ENCODE measurements around the gene SIK3. TPM values are rescaled to one million over a fixed set of nuclear protein-coding genes. Genes with fewer than 3 reads are reported as not detected.
A peak's percentile ranks its signal among the peaks of the same experiment; 100 is the strongest.
"Not testable (repeated sequence)": the region's sequence is repeated elsewhere in the genome, so short reads cannot be mapped to it uniquely, and the experiment has no call there.

The SIK3 gene
- total RNA-seq, 2 experiments from 2014 or later, result 22.8 to 24.0 TPM

GRCh38 chr11:116838321-116839084, 259.7 kb downstream of the SIK3 start:
- Mint-ChIP-seq H3K4me1 (peaks cover 7% of the 10 kb centered on the region), H3K9me3 (no peaks in the 10 kb centered on the region), H3K36me3 (no peaks in the 10 kb centered on the region), H3K27me3 (no peaks in the 10 kb centered on the region), H3K4me3 (no peak overlapping the region), H3K27ac (no peak overlapping the region)
- no peak for DNase-seq

GRCh38 chr11:116837231-116838091, 260.8 kb downstream of the SIK3 start, which contains the start of gene APOA1:
APOA1 (minus strand) TSS chr11:116837622; CDS start chr11:116837387, 235 bp downstream.
- Mint-ChIP-seq H3K27ac (no peak within 1 kb of the TSS), H3K27me3 (no peaks in the 10 kb centered on the region), H3K4me3 (no peak within 1 kb of the TSS), H3K9me3 (no peaks in the 10 kb centered on the region), H3K36me3 (no peaks in the 10 kb centered on the region), H3K4me1 (peaks cover 7% of the 10 kb centered on the region)
- no peak for DNase-seq

GRCh38 chr11:116836632-116836991, 261.6 kb downstream of the SIK3 start:
- no peak overlapping the region for H3K4me3 Mint-ChIP-seq
- no peak for DNase-seq
- no peak overlapping the region for H3K27ac Mint-ChIP-seq
- no peaks in the 10 kb centered on the region for H3K9me3 Mint-ChIP-seq
- no peaks in the 10 kb centered on the region for H3K36me3 Mint-ChIP-seq
- H3K4me1 Mint-ChIP-seq, result peaks cover 7% of the 10 kb centered on the region
- no peaks in the 10 kb centered on the region for H3K27me3 Mint-ChIP-seq

- no peak overlapping the region for H3K27ac Mint-ChIP-seq
- H3K9me3 Mint-ChIP-seq, result no peaks in the 10 kb centered on the region
- DNase-seq, result peak; percentile 88
- H3K4me3 Mint-ChIP-seq, result peak overlapping the region; percentile 77
- H3K4me1 Mint-ChIP-seq, result peaks cover 7% of the 10 kb centered on the region
- no peaks in the 10 kb centered on the region for H3K36me3 Mint-ChIP-seq
- H3K27me3 Mint-ChIP-seq, result no peaks in the 10 kb centered on the region
Measured at GRCh38 chr11:116835791-116836631, 262.2 kb downstream of the SIK3 start.

GRCh38 chr11:116835042-116835772, 263.0 kb downstream of the SIK3 start:
- Mint-ChIP-seq H3K36me3 (no peaks in the 10 kb centered on the region), H3K9me3 (no peaks in the 10 kb centered on the region), H3K4me3 (peak overlapping the region; percentile 77), H3K27ac (no peak overlapping the region), H3K4me1 (peaks cover 7% of the 10 kb centered on the region), H3K27me3 (no peaks in the 10 kb centered on the region)
- DNase-seq, result no peak

- not testable (repeated sequence) for DNase-seq, H3K27ac Mint-ChIP-seq, H3K27me3 Mint-ChIP-seq, H3K36me3 Mint-ChIP-seq, H3K4me1 Mint-ChIP-seq, H3K9me3 Mint-ChIP-seq
- peak overlapping the region; percentile 77 for H3K4me3 Mint-ChIP-seq
Measured at GRCh38 chr11:116834535-116835041, 263.6 kb downstream of the SIK3 start.

- no peak for DNase-seq
- Mint-ChIP-seq H3K9me3 (no peaks in the 10 kb centered on the region), H3K4me1 (peaks cover 7% of the 10 kb centered on the region), H3K4me3 (no peak overlapping the region), H3K36me3 (no peaks in the 10 kb centered on the region), H3K27me3 (no peaks in the 10 kb centered on the region), H3K27ac (no peak overlapping the region)
Measured at GRCh38 chr11:116833816-116834534, 264.3 kb downstream of the SIK3 start.

- Mint-ChIP-seq H3K4me3 (no peak overlapping the region), H3K27me3 (no peaks in the 10 kb centered on the region), H3K27ac (no peak overlapping the region), H3K36me3 (no peaks in the 10 kb centered on the region), H3K4me1 (peaks cover 7% of the 10 kb centered on the region), H3K9me3 (no peaks in the 10 kb centered on the region)
- no peak for DNase-seq
Measured at GRCh38 chr11:116833491-116833815, 264.8 kb downstream of the SIK3 start.

GRCh38 chr11:116832350-116833290, 265.6 kb downstream of the SIK3 start:
- no peaks in the 10 kb centered on the region for H3K9me3 Mint-ChIP-seq
- no peak for DNase-seq
- no peaks in the 10 kb centered on the region for H3K36me3 Mint-ChIP-seq
- peaks cover 7% of the 10 kb centered on the region for H3K4me1 Mint-ChIP-seq
- no peaks in the 10 kb centered on the region for H3K27me3 Mint-ChIP-seq
- H3K27ac Mint-ChIP-seq, result no peak overlapping the region
- no peak overlapping the region for H3K4me3 Mint-ChIP-seq

- Mint-ChIP-seq H3K27ac (no peak overlapping the region), H3K4me1 (peaks cover 7% of the 10 kb centered on the region), H3K27me3 (no peaks in the 10 kb centered on the region), H3K4me3 (no peak overlapping the region), H3K36me3 (no peaks in the 10 kb centered on the region), H3K9me3 (no peaks in the 10 kb centered on the region)
- DNase-seq, result no peak
Measured at GRCh38 chr11:116831790-116832349, 266.4 kb downstream of the SIK3 start.

- H3K9me3 Mint-ChIP-seq, result no peaks in the 10 kb centered on the region
- peaks cover 3% of the 10 kb centered on the region for H3K4me1 Mint-ChIP-seq
- H3K27ac Mint-ChIP-seq, result no peak overlapping the region
- no peak overlapping the region for H3K4me3 Mint-ChIP-seq
- H3K36me3 Mint-ChIP-seq, result no peaks in the 10 kb centered on the region
- DNase-seq, result no peak
- H3K27me3 Mint-ChIP-seq, result no peaks in the 10 kb centered on the region
Measured at GRCh38 chr11:116830184-116830912, 267.9 kb downstream of the SIK3 start.

GRCh38 chr11:116829525-116830183, 268.6 kb downstream of the SIK3 start, which contains the start of gene APOC3:
APOC3 (plus strand) TSS chr11:116829907; CDS start chr11:116830583, 676 bp downstream.
- Mint-ChIP-seq H3K9me3 (no peaks in the 10 kb centered on the region), H3K27ac (no peak within 1 kb of the TSS), H3K4me3 (no peak within 1 kb of the TSS), H3K36me3 (no peaks in the 10 kb centered on the region), H3K4me1 (peaks cover under 1% of the 10 kb centered on the region), H3K27me3 (no peaks in the 10 kb centered on the region)
- no peak for DNase-seq

Data from activated naive CD8-positive, alpha-beta T cell treated with anti-CD3 and anti-CD28 coated beads for 36 hours (primary cell).